Measurements from ENCODE around the gene BRF1. TPM values are rescaled to one million over a fixed set of nuclear protein-coding genes. Genes with fewer than 3 reads are reported as not detected.
A peak's percentile ranks its signal among the peaks of the same experiment; 100 is the strongest.

The BRF1 gene
- total RNA-seq, 2 donors from 2014 or later: 16.2 to 17.2 TPM

- H3K9me3 ChIP-seq: no peaks in the 10 kb centered on the region
- no peak for TF ChIP-seq CTCF (IDR thresholded peaks at IDR 0.05)
- H3K36me3 ChIP-seq: no peaks in the 10 kb centered on the region
- peaks cover 0 to 26% of the 10 kb centered on the region in 2 donors for H3K4me1 ChIP-seq
- DNase-seq (ENCODE audit: low spot score): no peak
- H3K27me3 ChIP-seq: no peaks in the 10 kb centered on the region
- no peak overlapping the region for H3K27ac ChIP-seq
- H3K4me3 ChIP-seq: no peak overlapping the region
These were observed 46.8 kb upstream of the BRF1 start for GRCh38 chr14:105347587-105347968.

- Histone ChIP-seq H3K27ac (no peak overlapping the region), H3K27me3 (no peaks in the 10 kb centered on the region), H3K4me1 (peaks cover 0 to 24% of the 10 kb centered on the region in 2 donors), H3K36me3 (no peaks in the 10 kb centered on the region), H3K4me3 (no peak overlapping the region), H3K9me3 (no peaks in the 10 kb centered on the region)
- TF ChIP-seq CTCF (IDR thresholded peaks at IDR 0.05): no peak
- no peak for DNase-seq (ENCODE audit: low spot score)
These were observed 46.2 kb upstream of the BRF1 start for GRCh38 chr14:105346876-105347586.

- H3K36me3 ChIP-seq: no peaks in the 10 kb centered on the region
- H3K27me3 ChIP-seq: no peaks in the 10 kb centered on the region
- DNase-seq (ENCODE audit: low spot score): no peak
- TF ChIP-seq CTCF (IDR thresholded peaks at IDR 0.05): no peak
- no peak overlapping the region for H3K4me3 ChIP-seq
- no peaks in the 10 kb centered on the region for H3K9me3 ChIP-seq
- H3K27ac ChIP-seq: no peak overlapping the region
- H3K4me1 ChIP-seq: peaks cover 0 to 27% of the 10 kb centered on the region in 2 donors
These were observed 45.4 kb upstream of the BRF1 start for GRCh38 chr14:105346200-105346533.

- Histone ChIP-seq H3K27ac (peak overlapping the region; percentile 13 to 17), H3K4me1 (peaks cover 0 to 45% of the 10 kb centered on the region in 2 donors), H3K27me3 (no peaks in the 10 kb centered on the region), H3K36me3 (no peaks in the 10 kb centered on the region), H3K9me3 (no peaks in the 10 kb centered on the region), H3K4me3 (no peak overlapping the region)
- DNase-seq (ENCODE audit: low spot score): no peak
- no peak for TF ChIP-seq CTCF (IDR thresholded peaks at IDR 0.05)
These were observed 42.4 kb upstream of the BRF1 start for GRCh38 chr14:105343194-105343593.

GRCh38 chr14:105340821-105341733, 40.3 kb upstream of the BRF1 start:
- Histone ChIP-seq H3K36me3 (no peaks in the 10 kb centered on the region), H3K27me3 (no peaks in the 10 kb centered on the region), H3K9me3 (no peaks in the 10 kb centered on the region), H3K27ac (peak overlapping the region; percentile 49 to 67), H3K4me3 (no peak overlapping the region), H3K4me1 (peaks cover 0 to 57% of the 10 kb centered on the region in 2 donors)
- DNase-seq (ENCODE audit: low spot score): no peak
- no peak for TF ChIP-seq CTCF (IDR thresholded peaks at IDR 0.05)

Measured in right atrium auricular region (tissue), 2 donors.